Measurements from ENCODE around the gene ARHGAP25.

ARHGAP25 gene

GRCh38 chr2:68853915-68854314 is 119.3 kb downstream of the ARHGAP25 start:
- TF ChIP-seq, protein P1, sequence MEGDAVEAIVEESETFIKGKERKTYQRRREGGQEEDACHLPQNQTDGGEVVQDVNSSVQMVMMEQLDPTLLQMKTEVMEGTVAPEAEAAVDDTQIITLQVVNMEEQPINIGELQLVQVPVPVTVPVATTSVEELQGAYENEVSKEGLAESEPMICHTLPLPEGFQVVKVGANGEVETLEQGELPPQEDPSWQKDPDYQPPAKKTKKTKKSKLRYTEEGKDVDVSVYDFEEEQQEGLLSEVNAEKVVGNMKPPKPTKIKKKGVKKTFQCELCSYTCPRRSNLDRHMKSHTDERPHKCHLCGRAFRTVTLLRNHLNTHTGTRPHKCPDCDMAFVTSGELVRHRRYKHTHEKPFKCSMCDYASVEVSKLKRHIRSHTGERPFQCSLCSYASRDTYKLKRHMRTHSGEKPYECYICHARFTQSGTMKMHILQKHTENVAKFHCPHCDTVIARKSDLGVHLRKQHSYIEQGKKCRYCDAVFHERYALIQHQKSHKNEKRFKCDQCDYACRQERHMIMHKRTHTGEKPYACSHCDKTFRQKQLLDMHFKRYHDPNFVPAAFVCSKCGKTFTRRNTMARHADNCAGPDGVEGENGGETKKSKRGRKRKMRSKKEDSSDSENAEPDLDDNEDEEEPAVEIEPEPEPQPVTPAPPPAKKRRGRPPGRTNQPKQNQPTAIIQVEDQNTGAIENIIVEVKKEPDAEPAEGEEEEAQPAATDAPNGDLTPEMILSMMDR (IDR thresholded peaks at IDR 0.05; ENCODE audit: low read length, missing control alignments), result no peak
- H3K4me3 ChIP-seq (replicated peaks; ENCODE audit: low read depth, low read length), result no peak overlapping the region
- DNase-seq (ENCODE audit: low read depth), result no peak

DNA sequence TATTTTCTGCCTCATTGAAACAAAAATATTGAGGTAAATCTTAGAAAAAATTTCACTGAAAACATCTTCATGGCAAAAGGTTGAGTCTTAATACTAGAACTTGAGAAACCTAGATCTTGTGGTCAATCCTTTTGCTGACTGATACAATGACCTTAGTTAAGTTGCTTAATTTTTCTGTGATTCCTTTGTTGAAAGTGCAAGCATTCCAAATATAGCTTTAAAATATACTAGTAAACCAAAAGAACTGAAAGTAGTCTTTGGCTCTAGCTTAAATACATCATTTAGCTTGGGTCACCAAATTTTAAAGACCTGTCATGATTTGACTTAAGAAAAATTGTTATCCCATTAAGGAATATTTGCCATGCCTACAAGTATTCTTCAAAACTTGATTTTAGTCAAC is 119.9 kb downstream of the ARHGAP25 start:
- TF ChIP-seq, protein P1 (IDR thresholded peaks at IDR 0.05; ENCODE audit: low read length, missing control alignments), result no peak
- no peak for DNase-seq (ENCODE audit: low read depth)
- no peak overlapping the region for H3K4me3 ChIP-seq (replicated peaks; ENCODE audit: low read depth, low read length)

GRCh38 chr2:68855550-68855949 is 120.9 kb downstream of the ARHGAP25 start:
- H3K4me3 ChIP-seq (replicated peaks; ENCODE audit: low read depth, low read length), result no peak overlapping the region
- DNase-seq (ENCODE audit: low read depth), result no peak
- TF ChIP-seq, protein P1 (IDR thresholded peaks at IDR 0.05; ENCODE audit: low read length, missing control alignments), result no peak

DNA sequence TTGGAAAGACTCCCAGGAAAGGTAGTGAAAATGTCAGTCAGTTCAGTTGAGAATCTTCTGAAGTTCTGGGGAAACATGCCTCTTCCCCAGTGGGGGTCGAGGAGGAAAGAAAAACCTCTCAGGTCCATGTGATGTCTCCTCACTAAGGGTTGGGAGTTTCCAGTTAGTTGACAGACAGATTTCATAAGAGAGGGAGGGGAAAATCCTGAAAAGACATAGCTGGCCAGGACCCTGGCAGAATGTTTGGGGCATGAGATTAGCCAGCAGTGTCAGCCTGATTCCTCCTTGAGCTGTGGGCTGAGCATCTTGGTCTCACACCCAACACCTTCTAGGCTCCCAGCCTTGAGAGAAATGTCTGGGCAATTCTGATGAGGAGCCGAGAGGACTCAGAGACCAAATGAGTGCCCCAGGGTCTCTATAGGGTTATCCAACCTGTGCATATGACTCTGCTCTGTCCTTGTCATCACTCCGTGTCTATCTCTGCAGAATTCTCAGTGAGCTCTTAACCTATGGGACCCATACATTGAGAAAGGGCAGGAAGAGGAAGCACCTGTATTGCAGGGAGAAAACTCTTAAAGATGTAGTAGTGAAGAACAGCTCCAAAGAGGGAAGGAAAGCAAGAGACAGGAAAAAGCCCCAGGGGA is 122.7 kb downstream of the ARHGAP25 start:
- no peak for DNase-seq (ENCODE audit: low read depth)
- H3K4me3 ChIP-seq (replicated peaks; ENCODE audit: low read depth, low read length), result no peak overlapping the region
- TF ChIP-seq, protein P1 (IDR thresholded peaks at IDR 0.05; ENCODE audit: low read length, missing control alignments), result no peak

DNA sequence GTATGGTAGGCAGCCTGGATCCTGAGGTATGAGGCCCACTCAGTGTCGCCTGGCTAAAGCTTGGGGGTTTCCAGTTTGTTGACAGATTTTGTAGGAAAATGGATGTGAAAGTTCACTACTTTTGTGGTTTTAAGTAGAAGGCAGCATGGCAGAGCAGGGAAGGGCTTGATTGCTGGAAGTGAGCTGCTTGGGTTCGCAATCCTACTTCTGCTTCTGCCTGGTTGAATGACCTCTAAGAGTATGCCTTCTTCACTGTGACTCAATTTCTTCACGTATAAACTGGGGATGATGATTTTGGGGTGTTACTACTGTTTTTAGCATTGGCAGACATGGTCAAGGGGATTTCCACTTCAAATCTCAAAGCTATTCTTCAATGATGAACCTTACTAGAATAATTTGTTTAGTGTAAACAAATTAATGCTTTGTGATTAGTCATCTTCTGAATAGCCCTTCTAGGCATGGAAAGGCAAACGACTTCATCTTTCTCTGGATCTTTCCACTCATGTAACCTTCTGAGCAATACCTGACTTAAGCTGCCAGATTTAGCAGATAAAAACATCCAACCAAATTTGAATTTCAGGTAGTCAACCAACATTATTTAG is 123.3 kb downstream of the ARHGAP25 start:
- TF ChIP-seq, protein P1 (IDR thresholded peaks at IDR 0.05; ENCODE audit: low read length, missing control alignments), result no peak
- no peak overlapping the region for H3K4me3 ChIP-seq (replicated peaks; ENCODE audit: low read depth, low read length)
- no peak for DNase-seq (ENCODE audit: low read depth)

DNA sequence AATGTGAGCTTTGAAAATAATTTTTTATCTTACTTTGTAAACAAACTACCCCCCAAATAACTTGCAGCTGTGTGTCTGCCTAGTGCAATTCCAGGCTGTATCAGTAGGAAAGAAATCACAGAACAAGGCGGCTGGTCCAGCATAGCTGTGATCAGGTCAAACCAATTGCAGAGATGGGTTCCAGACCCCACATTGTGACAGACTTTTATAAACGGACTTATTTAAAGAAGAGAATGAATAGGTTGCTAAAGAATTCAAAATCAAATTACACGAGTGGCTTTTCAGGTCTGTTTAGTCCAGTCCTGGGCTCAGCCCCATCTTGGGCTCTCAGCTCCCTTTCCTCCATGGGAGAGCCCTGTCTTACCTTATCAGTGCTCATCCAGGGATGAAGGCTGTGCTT is 125.5 kb downstream of the ARHGAP25 start:
- no peak overlapping the region for H3K4me3 ChIP-seq (replicated peaks; ENCODE audit: low read depth, low read length)
- TF ChIP-seq, protein P1 (IDR thresholded peaks at IDR 0.05; ENCODE audit: low read length, missing control alignments), result no peak
- no peak for DNase-seq (ENCODE audit: low read depth)

GRCh38 chr2:68861330-68861729 is 126.7 kb downstream of the ARHGAP25 start:
- H3K4me3 ChIP-seq (replicated peaks; ENCODE audit: low read depth, low read length), result no peak overlapping the region
- no peak for DNase-seq (ENCODE audit: low read depth)
- TF ChIP-seq, protein P1 (IDR thresholded peaks at IDR 0.05; ENCODE audit: low read length, missing control alignments), result no peak
